Transverse colon (tissue), 4 donors: ENCODE data around the gene FOXP4.

Experiments used
- CTCF ChIP-seq, 5 experiments: fragments of 200-600 bp in 3 of 5; fragments of 450-650 bp in 2 of 5; sonication (generic) in 3 of 5; IDR thresholded peaks; 1 replicate in 2 of 5; 2 replicates in 3 of 5; pipeline ENCODE4 v1.5.1; 2016 to 2017; ENCODE audit warnings: antibody characterized with exemption in 5 of 5, inconsistent platforms in 3 of 5, mild to moderate bottlenecking in 2 of 5, moderate library complexity in 1 of 5
- POLR2AphosphoS5 ChIP-seq, 3 donors: sonication (generic); formaldehyde crosslinking; IDR thresholded peaks; one replicate each; pipeline ENCODE4 v1.6.1; 2016; ENCODE audit warnings: antibody characterized with exemption in 3 of 3

DNA sequence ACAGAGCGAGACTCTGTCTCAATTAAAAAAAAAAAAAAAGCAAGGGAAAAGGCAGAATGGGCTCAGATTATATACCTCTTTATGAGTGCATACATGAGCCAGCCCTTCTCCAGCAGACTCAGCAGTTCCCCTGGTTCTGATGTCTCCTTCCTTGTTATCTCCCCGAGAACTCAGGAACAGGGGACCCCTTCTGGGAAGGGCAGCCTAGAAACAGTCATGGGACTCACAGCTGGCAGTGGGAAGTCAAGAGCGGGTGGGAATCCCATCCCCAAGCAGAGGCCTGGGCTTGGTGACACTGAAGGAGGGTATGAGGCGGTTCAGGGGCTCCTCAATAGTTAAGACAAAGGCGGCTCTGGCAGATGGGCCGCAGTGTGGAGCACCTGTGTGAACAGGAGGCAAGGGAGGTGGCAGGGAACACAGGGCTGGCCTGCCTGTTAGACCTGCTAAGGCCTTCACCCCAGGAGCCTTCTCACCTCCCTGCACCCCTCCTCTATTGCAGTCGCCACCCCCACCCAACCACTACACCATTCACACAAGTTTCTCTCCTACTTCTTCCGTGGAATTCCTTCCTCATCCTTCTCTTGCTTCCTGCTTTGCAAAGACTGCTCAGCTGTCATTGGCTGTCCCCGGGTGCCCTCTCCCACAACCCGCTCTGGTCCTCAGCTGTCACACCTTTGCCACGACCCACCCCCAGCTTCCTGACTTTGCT lies 62.4 kb downstream of the FOXP4 start:
- TF ChIP-seq CTCF (IDR thresholded peaks at IDR 0.05) (no peak), POLR2AphosphoS5 (IDR thresholded peaks at IDR 0.05) (no peak)
